Neural progenitor cell (in vitro differentiated cells): ENCODE results near the gene AMD1. TPM values are rescaled to one million over a fixed set of nuclear protein-coding genes. Genes with fewer than 3 reads are reported as not detected.

Experiments used
- DNase-seq: peaks from one replicate; pipeline ENCODE4 v3.0.0-alpha.2; 2016; ENCODE audit warnings: low spot score
- H2AFZ ChIP-seq: fragments of 200-600 bp; sonication (generic); replicated peaks from 2 replicates; pipeline ENCODE4 v1.6.1; 2016; ENCODE audit warnings: antibody characterized with exemption
- H3F3A ChIP-seq: fragments of 200-600 bp; sonication (generic); 2 replicates; pipeline ENCODE4 v1.6.1; 2016; ENCODE audit warnings: antibody characterized with exemption, low read depth
- H3K27ac ChIP-seq: fragments of 200-600 bp; sonication (generic); 2 replicates; pipeline ENCODE4 v1.5.1; 2016; ENCODE audit warnings: mild to moderate bottlenecking
- H3K27me3 ChIP-seq: fragments of 200-600 bp; sonication (generic); 2 replicates; pipeline ENCODE4 v1.6.1; 2016; ENCODE audit warnings: mild to moderate bottlenecking, moderate library complexity
- H3K36me3 ChIP-seq: fragments of 200-600 bp; sonication (generic); 2 replicates; pipeline ENCODE4 v1.5.1; 2016
- H3K4me1 ChIP-seq: fragments of 200-600 bp; sonication (generic); 2 replicates; pipeline ENCODE4 v1.6.1; 2016; ENCODE audit warnings: mixed run types
- H3K4me2 ChIP-seq: fragments of 200-600 bp; sonication (generic); 2 replicates; pipeline ENCODE4 v1.6.1; 2016
- H3K4me3 ChIP-seq: fragments of 200-600 bp; sonication (generic); 2 replicates; pipeline ENCODE4 v1.5.1; 2016
- H3K79me2 ChIP-seq: fragments of 200-600 bp; sonication (generic); 2 replicates; pipeline ENCODE4 v1.6.1; 2016; ENCODE audit warnings: low read depth
- H3K9ac ChIP-seq: fragments of 200-600 bp; sonication (generic); 2 replicates; pipeline ENCODE4 v1.6.1; 2016
- H3K9me3 ChIP-seq: fragments of 200-600 bp; sonication (generic); 2 replicates; pipeline ENCODE4 v1.5.1; 2016; ENCODE audit warnings: low read depth
- H4K20me1 ChIP-seq: fragments of 200-600 bp; sonication (generic); 2 replicates; pipeline ENCODE4 v1.6.1; 2016; ENCODE audit warnings: low read depth
- H3K27ac Mint-ChIP-seq: 3 replicates; pipeline ENCODE4 v1.8.0; 2021; ENCODE audit warnings: mixed read lengths
- H3K27me3 Mint-ChIP-seq: 2 replicates; pipeline ENCODE4 v1.8.0; 2022; ENCODE audit warnings: low read depth, mild to moderate bottlenecking, inconsistent platforms, moderate library complexity, mixed read lengths; ENCODE audit not compliant: insufficient read depth
- H3K36me3 Mint-ChIP-seq: 3 replicates; pipeline ENCODE4 v1.8.0; 2021; ENCODE audit warnings: mixed read lengths
- H3K4me1 Mint-ChIP-seq: 3 replicates; pipeline ENCODE4 v1.8.0; 2021; ENCODE audit warnings: mixed read lengths
- H3K4me3 Mint-ChIP-seq: 3 replicates; pipeline ENCODE4 v1.8.0; 2021; ENCODE audit warnings: mild to moderate bottlenecking, moderate library complexity, mixed read lengths
- H3K9me3 Mint-ChIP-seq: 3 replicates; pipeline ENCODE4 v1.8.0; 2020; ENCODE audit warnings: mixed read lengths
- CTCF ChIP-seq: fragments of 200-600 bp; sonication (generic); IDR thresholded peaks from 2 replicates; pipeline ENCODE4 v1.5.1; 2017; ENCODE audit warnings: antibody characterized with exemption, mild to moderate bottlenecking
- EZH2 ChIP-seq: fragments of 200-600 bp; sonication (generic); IDR thresholded peaks from 2 replicates; pipeline ENCODE4 v1.6.1; 2017; ENCODE audit warnings: antibody characterized with exemption, mild to moderate bottlenecking, moderate library complexity
- EZH2phosphoT487 ChIP-seq: fragments of 200-600 bp; sonication (generic); IDR thresholded peaks from 2 replicates; pipeline ENCODE4 v1.6.1; 2017; ENCODE audit warnings: antibody characterized with exemption
- total RNA-seq: library from RNA; depleted of rRNA; stranded (reverse); fragments of >200 nt; gene quantifications from 2 replicates; pipeline ENCODE4 v1.2.3, GENCODE V29; 2015; ENCODE audit warnings: low replicate concordance

AMD1 gene
- total RNA-seq, 1 donor from 2014 or later, result 142 TPM

GRCh38 chr6:110858016-110858415, 16.6 kb upstream of the AMD1 start:
- Histone ChIP-seq H4K20me1 (no peaks in the 10 kb centered on the region), H3K36me3 (no peaks in the 10 kb centered on the region), H3K4me3 (no peak overlapping the region), H3K4me2 (no peak overlapping the region), H3K4me1 (no peaks in the 10 kb centered on the region), H2AFZ (no peak overlapping the region), H3K9me3 (no peaks in the 10 kb centered on the region), H3K9ac (no peak overlapping the region), H3F3A (no peaks in the 10 kb centered on the region), H3K79me2 (no peaks in the 10 kb centered on the region), H3K27ac (no peak overlapping the region), H3K27me3 (no peaks in the 10 kb centered on the region)
- Mint-ChIP-seq H3K36me3 (no peaks in the 10 kb centered on the region), H3K27me3 (peaks cover 2% of the 10 kb centered on the region), H3K9me3 (no peaks in the 10 kb centered on the region), H3K4me1 (no peaks in the 10 kb centered on the region), H3K4me3 (no peak overlapping the region), H3K27ac (no peak overlapping the region)
- DNase-seq, result no peak
- TF ChIP-seq EZH2 (no peak), EZH2phosphoT487 (no peak), CTCF (no peak)

DNA sequence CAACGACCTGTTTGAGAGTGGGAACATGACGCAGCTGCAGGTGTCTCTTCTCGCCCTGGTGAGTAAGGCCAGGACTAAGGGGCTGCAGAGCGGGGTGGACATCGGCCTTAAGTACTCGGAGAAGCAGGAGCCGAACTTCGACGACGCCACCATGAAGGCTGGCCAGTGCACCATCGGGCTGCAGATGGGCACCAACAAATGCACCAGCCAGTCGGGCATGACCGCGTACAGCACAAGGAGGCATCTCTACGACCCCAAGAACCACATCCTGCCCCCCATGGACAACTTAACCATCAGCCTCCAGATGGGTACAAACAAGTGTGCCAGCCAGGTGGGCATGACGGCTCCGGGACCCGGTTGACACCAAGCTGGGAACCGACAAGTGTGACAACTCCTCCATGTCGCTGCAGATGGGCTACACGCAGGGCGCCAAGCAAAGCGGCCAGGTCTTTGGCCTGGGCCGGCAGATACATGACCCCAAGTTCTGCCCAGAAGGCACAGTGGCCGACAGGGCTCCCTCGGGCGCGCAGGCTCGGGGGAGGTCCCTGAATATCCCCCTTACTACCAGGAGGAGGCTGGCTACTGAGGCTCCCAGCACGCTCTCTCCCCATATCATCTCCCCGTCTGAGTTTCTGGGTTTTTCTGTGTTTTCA, 15.9 kb upstream of the AMD1 start:
- Histone ChIP-seq H3K4me2 (no peak overlapping the region), H3K4me1 (no peaks in the 10 kb centered on the region), H3K27ac (no peak overlapping the region), H3K79me2 (no peaks in the 10 kb centered on the region), H3K4me3 (no peak overlapping the region), H3K9ac (no peak overlapping the region), H3F3A (no peaks in the 10 kb centered on the region), H3K9me3 (no peaks in the 10 kb centered on the region), H3K27me3 (no peaks in the 10 kb centered on the region), H2AFZ (no peak overlapping the region), H4K20me1 (no peaks in the 10 kb centered on the region), H3K36me3 (no peaks in the 10 kb centered on the region)
- no peak for DNase-seq
- TF ChIP-seq EZH2 (no peak), EZH2phosphoT487 (no peak), CTCF (no peak)
- no peaks in the 10 kb centered on the region for H3K9me3 Mint-ChIP-seq
- no peak overlapping the region for H3K4me3 Mint-ChIP-seq
- no peaks in the 10 kb centered on the region for H3K4me1 Mint-ChIP-seq
- H3K27me3 Mint-ChIP-seq, result peaks cover 2% of the 10 kb centered on the region
- no peaks in the 10 kb centered on the region for H3K36me3 Mint-ChIP-seq
- no peak overlapping the region for H3K27ac Mint-ChIP-seq

DNA sequence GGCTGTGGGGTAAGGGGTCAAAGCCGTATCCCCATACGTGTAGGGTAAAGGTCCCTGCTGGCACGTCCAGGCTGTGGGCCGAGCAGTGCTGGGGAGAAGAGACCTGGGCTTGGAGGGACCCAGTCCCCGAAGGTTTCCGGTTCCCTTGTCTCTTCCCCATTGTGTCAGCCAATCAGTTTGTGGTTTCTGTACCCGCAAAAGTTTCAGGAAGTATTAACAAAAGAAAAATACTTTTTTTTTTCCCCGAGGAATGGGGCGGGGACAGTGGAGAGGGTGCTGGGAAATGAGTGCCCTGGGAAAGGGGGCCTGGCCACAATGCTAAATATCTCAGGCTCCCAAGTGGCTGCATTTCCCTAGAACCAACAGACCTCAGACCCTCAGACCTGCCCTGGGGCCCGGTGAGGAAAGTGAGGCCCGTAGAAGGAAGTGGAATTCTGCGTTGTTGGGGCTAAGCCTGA, 15.2 kb upstream of the AMD1 start:
- Mint-ChIP-seq H3K27ac (no peak overlapping the region), H3K27me3 (no peaks in the 10 kb centered on the region), H3K36me3 (no peaks in the 10 kb centered on the region), H3K4me1 (no peaks in the 10 kb centered on the region), H3K9me3 (no peaks in the 10 kb centered on the region), H3K4me3 (no peak overlapping the region)
- Histone ChIP-seq H2AFZ (no peak overlapping the region), H3K4me2 (no peak overlapping the region), H3K27me3 (no peaks in the 10 kb centered on the region), H3K4me3 (no peak overlapping the region), H3K27ac (no peak overlapping the region), H4K20me1 (no peaks in the 10 kb centered on the region), H3K36me3 (no peaks in the 10 kb centered on the region), H3K79me2 (no peaks in the 10 kb centered on the region), H3K9me3 (no peaks in the 10 kb centered on the region), H3K4me1 (no peaks in the 10 kb centered on the region), H3F3A (no peaks in the 10 kb centered on the region), H3K9ac (no peak overlapping the region)
- TF ChIP-seq CTCF (no peak), EZH2phosphoT487 (no peak), EZH2 (no peak)
- no peak for DNase-seq
